Omental fat pad (tissue), 4 donors: ENCODE data around the gene SESTD1. TPM values are rescaled to one million over a fixed set of nuclear protein-coding genes. Genes with fewer than 3 reads are reported as not detected.

ENCODE experiments used
- ATAC-seq: fragments of 150-250 bp; one replicate; pipeline ENCODE4 v1.9.1; 2016; ENCODE audit warnings: mild to moderate bottlenecking, moderate library complexity; ENCODE audit not compliant: low FRiP score
- DNase-seq: peaks from one replicate; pipeline ENCODE4 v3.0.0-alpha.2; 2019; ENCODE audit warnings: low spot score
- total RNA-seq, 4 donors: library from RNA; depleted of rRNA; stranded (reverse); fragments of >200 nt; gene quantifications; one replicate each; pipeline ENCODE4 v1.1.0, GENCODE V29; 2016
- TF ChIP-seq, protein P1 (sequence below), 3 donors: fragments of 450-650 bp; IDR thresholded peaks; one replicate each; pipeline ENCODE4 v1.5.1; 2016 to 2017; ENCODE audit warnings: antibody characterized with exemption in 3 of 3, mild to moderate bottlenecking in 3 of 3, moderate library complexity in 2 of 3

SESTD1 gene
- total RNA-seq, 4 donors from 2014 or later: 47.0 to 80.9 (median 56.8) TPM

DNA sequence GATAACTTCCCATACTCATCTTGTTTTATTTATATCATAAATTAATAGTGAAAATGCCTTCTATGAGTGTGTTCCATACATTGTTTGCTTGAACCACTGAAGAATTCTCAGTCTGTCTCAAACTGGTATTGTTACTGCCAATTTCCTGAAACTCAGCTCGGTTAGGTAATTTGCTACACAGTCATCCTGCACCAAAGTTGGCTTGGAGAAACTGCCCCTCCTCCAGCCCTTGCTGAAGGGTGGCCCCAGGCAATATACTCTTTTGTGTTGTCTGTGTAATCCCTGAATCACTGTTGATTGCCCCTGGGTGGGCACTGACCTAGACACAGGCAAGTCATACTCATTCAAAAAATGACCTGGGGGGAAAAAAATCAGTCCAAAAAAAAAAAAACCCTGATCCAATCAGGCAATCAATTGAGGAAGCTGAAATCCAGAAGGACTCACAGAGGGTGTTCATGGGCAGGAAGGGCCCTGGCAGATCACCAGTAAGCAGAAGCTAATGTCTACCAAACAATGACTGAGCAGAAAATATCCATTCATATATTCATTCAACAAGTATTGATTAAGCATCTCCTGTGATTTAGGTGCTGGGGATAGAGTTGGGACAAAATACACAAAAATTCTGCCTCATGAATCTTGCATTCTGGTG is 3.8 kb upstream of the SESTD1 start:
- ATAC-seq: no peak
- DNase-seq: no peak
- TF ChIP-seq, protein P1, sequence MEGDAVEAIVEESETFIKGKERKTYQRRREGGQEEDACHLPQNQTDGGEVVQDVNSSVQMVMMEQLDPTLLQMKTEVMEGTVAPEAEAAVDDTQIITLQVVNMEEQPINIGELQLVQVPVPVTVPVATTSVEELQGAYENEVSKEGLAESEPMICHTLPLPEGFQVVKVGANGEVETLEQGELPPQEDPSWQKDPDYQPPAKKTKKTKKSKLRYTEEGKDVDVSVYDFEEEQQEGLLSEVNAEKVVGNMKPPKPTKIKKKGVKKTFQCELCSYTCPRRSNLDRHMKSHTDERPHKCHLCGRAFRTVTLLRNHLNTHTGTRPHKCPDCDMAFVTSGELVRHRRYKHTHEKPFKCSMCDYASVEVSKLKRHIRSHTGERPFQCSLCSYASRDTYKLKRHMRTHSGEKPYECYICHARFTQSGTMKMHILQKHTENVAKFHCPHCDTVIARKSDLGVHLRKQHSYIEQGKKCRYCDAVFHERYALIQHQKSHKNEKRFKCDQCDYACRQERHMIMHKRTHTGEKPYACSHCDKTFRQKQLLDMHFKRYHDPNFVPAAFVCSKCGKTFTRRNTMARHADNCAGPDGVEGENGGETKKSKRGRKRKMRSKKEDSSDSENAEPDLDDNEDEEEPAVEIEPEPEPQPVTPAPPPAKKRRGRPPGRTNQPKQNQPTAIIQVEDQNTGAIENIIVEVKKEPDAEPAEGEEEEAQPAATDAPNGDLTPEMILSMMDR (IDR thresholded peaks at IDR 0.05): no peak

DNA sequence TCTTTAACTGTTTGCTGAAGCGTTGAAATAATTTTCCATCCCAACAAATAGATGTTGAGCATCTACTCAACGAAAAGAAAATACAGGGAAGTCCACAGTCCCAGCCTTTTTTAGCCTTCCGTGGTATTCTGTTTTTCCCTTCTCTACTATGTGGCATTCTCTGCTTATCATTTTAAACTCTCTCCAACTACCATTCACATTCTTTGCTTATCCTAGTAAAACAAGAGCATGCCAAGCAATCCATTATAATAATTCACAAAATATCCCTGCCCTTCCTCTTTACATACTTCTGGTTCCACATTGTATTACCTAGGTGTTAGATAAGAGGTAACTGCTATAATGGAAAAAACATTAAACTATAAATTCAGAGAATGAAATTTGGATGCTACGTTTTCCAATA is 1.6 kb upstream of the SESTD1 start:
- ATAC-seq (no peak), DNase-seq (no peak)
- TF ChIP-seq, protein P1 (IDR thresholded peaks at IDR 0.05): no peak

DNA sequence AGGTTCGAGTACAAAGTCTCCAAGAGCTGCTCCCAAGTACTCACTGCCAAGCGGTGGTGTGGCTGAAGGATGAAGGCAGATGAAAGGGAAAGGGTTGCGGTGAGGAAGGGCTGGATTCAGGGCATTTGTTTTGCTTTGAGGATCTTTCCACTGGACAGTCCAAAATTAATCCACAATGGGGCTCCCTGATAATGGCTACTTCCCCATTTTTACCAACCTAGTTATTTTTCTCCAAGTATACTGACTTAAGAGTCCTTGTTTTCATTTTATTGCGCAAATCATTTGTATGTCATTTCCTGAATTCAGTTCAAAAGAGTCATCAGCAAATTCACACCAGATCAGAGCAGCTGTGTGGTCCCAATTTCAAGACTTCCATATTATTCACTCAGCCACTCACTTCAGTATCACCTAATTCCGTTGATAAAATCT is 464 bp upstream of the SESTD1 start:
- ATAC-seq (peak; percentile 1), DNase-seq (no peak)
- TF ChIP-seq, protein P1 (IDR thresholded peaks at IDR 0.05): no peak

DNA sequence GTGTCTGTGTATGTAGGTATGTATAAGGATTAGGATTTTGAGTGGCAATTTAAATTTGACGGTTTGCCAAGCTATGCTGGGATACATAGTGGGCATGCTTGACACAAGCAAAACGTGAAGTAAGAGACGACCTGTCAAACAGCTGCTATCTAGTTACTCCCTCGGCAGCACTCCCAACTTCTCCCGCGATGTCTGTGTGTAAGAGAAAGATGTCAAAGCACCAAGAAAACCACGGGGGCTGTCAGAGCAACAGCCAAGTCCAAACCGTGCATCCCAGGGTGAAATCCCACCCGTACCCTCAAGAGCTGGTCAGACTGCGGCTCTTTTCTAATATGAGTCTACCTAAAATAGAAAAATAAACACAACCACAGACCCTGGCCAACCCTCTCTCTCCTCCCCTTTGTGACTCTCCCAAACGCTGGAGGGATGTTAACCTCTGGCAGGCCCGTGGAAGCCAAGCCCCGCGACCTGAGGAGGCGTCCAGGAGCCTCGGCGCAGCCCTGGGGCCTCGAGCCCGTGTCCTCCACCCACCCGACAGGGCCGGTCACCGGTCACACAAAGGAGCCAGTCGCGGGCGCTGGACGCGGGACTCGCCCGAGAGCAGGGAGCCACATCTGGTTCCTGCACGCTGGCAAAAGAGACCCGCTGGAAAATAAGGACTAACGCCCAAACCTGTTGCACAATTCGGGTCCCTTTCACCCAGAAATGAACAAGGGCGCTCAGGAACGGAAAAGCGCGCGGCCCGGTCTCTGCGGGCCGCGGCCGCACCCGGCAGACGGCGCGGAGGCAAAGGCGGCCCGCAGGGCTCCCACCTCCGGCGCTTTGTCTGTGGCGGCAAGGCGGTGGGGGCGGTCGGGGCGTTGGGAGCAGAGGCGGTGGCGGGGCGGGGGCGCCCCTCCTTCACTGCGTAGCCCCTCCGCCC is 925 bp downstream of the SESTD1 start:
- ATAC-seq (peak; percentile 34), DNase-seq (no peak)
- TF ChIP-seq, protein P1 (IDR thresholded peaks at IDR 0.05): no peak

DNA sequence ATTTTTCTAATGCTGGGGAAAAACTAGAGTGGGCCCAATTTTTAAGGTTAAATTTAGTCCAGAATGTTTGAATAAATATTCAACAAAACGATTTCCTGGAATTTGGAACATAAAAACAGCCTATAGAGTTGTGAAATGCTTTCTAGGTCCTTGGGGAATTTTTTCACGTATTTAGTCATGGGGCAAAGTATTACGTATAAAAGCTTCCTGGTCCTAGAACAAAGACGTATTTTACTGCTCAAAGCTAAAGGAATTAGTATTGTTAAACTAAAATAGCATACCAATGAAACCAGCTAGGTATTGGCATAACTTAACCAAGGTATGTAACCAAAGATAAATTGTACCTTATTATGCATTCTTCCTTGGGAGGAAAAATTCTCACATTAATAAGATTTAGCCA is 1.6 kb downstream of the SESTD1 start:
- ATAC-seq (no peak), DNase-seq (no peak)
- TF ChIP-seq, protein P1 (IDR thresholded peaks at IDR 0.05): no peak

DNA sequence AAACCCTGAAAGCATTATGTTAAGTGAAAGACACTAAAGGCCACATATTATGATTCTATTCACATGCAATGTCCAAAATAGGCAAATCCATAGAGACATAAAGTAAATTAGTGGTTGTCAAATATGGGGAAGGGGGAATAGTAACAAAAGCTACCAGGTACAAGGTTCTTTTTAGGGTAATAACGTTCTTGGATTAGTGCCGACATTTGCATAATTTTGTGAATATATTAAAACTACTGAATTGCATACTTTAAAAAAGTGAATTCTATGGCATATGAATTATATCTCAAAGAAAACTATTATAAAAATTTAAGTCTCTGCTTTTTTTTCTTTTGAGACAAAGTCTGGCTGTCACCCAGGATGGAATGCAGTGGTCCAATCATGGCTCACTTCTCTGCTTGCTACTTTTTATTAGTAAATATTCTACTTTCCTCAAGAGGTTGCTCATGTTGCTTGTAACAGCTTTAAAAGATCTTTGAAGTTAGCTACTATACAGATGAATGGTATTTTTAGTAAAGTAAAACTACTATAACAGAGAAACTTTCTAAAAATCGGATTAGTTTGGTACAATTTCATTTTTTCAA is 2.5 kb downstream of the SESTD1 start:
- DNase-seq: no peak
- ATAC-seq: no peak
- TF ChIP-seq, protein P1 (IDR thresholded peaks at IDR 0.05): no peak
